H1 (cell line): Measurements from ENCODE around the gene DOCK1. TPM values are rescaled to one million over a fixed set of nuclear protein-coding genes. Genes with fewer than 3 reads are reported as not detected.

Experiments used
- EGR1 ChIP-seq: IDR thresholded peaks from 2 replicates; pipeline ENCODE4 v1.6.1; 2011; ENCODE audit warnings: low read depth, low read length, borderline replicate concordance
- JUN ChIP-seq: IDR thresholded peaks from 2 replicates; pipeline ENCODE4 v1.6.1; 2011; ENCODE audit warnings: low read depth, mild to moderate bottlenecking, improper control_type of control experiment, low read length
- MAX ChIP-seq: IDR thresholded peaks from 2 replicates; pipeline ENCODE4 v1.6.1; 2012; ENCODE audit warnings: inconsistent platforms
- RNF2 ChIP-seq: fragments of 200-900, 300-1000 bp; sonication (generic); IDR thresholded peaks from 2 replicates; pipeline ENCODE4 v1.7.1; 2016; ENCODE audit warnings: borderline replicate concordance, low read depth, mild to moderate bottlenecking, antibody characterized with exemption, low read length; ENCODE audit not compliant: poor library complexity, severe bottlenecking; ENCODE audit errors: missing control alignments
- SUZ12 ChIP-seq: fragments of 200-600 bp; sonication (generic); IDR thresholded peaks from 2 replicates; pipeline ENCODE4 v1.6.1; 2012; ENCODE audit warnings: mild to moderate bottlenecking, inconsistent platforms, low read length, moderate library complexity, mixed read lengths
- polyA plus RNA-seq, 7 experiments: library from polyadenylated mRNA; depleted of rRNA in 3 of 7; stranded (reverse) in 5 of 7; unstranded in 2 of 7; fragments of >200 nt in 5 of 7; fragments of 200-250 nt in 2 of 7; gene quantifications; 1 replicate in 5 of 7; 2 replicates in 1 of 7; 4 replicates in 1 of 7; pipeline versions ENCODE4 v1.2.1 to v1.2.3, GENCODE V29; 2011 to 2013; ENCODE audit warnings: missing spikeins in 2 of 7, mixed read lengths in 2 of 7
- total RNA-seq: library from RNA; stranded (reverse); fragmentation: NEBNext Ultra II Directional; extraction: Animal tissue kit (Norgen Biotek cat#: 25700); gene quantifications from 2 replicates; pipeline ENCODE4 v1.2.1, GENCODE V29; 2021
- TF ChIP-seq, protein P1 (sequence below): fragments of 300-600 bp; sonication (generic); IDR thresholded peaks from 2 replicates; pipeline ENCODE4 v1.7.1; 2012; ENCODE audit warnings: low read length, moderate library complexity, mild to moderate bottlenecking, inconsistent platforms; ENCODE audit not compliant: insufficient replicate concordance
- TF ChIP-seq, protein P2 (sequence below), 3 experiments: IDR thresholded peaks; 1 replicate in 2 of 3; 2 replicates in 1 of 3; pipeline versions ENCODE4 v1.5.1 to v1.6.1; 2011; ENCODE audit warnings: low read length in 3 of 3, mild to moderate bottlenecking in 3 of 3, inconsistent platforms in 2 of 3, low read depth in 1 of 3, moderate library complexity in 1 of 3; ENCODE audit not compliant: insufficient read depth in 1 of 3; ENCODE audit errors: control extremely low read depth in 1 of 3

DOCK1 gene
- total and polyA plus RNA-seq, 2 of the 8 experiments (the other 6 are each of a cell fraction or from before 2014, with no cell fraction given) = 11.6 to 53.0 TPM

GRCh38 chr10:127413326-127413725 is 508.1 kb downstream of the DOCK1 start (continued):
- TF ChIP-seq, protein P1, sequence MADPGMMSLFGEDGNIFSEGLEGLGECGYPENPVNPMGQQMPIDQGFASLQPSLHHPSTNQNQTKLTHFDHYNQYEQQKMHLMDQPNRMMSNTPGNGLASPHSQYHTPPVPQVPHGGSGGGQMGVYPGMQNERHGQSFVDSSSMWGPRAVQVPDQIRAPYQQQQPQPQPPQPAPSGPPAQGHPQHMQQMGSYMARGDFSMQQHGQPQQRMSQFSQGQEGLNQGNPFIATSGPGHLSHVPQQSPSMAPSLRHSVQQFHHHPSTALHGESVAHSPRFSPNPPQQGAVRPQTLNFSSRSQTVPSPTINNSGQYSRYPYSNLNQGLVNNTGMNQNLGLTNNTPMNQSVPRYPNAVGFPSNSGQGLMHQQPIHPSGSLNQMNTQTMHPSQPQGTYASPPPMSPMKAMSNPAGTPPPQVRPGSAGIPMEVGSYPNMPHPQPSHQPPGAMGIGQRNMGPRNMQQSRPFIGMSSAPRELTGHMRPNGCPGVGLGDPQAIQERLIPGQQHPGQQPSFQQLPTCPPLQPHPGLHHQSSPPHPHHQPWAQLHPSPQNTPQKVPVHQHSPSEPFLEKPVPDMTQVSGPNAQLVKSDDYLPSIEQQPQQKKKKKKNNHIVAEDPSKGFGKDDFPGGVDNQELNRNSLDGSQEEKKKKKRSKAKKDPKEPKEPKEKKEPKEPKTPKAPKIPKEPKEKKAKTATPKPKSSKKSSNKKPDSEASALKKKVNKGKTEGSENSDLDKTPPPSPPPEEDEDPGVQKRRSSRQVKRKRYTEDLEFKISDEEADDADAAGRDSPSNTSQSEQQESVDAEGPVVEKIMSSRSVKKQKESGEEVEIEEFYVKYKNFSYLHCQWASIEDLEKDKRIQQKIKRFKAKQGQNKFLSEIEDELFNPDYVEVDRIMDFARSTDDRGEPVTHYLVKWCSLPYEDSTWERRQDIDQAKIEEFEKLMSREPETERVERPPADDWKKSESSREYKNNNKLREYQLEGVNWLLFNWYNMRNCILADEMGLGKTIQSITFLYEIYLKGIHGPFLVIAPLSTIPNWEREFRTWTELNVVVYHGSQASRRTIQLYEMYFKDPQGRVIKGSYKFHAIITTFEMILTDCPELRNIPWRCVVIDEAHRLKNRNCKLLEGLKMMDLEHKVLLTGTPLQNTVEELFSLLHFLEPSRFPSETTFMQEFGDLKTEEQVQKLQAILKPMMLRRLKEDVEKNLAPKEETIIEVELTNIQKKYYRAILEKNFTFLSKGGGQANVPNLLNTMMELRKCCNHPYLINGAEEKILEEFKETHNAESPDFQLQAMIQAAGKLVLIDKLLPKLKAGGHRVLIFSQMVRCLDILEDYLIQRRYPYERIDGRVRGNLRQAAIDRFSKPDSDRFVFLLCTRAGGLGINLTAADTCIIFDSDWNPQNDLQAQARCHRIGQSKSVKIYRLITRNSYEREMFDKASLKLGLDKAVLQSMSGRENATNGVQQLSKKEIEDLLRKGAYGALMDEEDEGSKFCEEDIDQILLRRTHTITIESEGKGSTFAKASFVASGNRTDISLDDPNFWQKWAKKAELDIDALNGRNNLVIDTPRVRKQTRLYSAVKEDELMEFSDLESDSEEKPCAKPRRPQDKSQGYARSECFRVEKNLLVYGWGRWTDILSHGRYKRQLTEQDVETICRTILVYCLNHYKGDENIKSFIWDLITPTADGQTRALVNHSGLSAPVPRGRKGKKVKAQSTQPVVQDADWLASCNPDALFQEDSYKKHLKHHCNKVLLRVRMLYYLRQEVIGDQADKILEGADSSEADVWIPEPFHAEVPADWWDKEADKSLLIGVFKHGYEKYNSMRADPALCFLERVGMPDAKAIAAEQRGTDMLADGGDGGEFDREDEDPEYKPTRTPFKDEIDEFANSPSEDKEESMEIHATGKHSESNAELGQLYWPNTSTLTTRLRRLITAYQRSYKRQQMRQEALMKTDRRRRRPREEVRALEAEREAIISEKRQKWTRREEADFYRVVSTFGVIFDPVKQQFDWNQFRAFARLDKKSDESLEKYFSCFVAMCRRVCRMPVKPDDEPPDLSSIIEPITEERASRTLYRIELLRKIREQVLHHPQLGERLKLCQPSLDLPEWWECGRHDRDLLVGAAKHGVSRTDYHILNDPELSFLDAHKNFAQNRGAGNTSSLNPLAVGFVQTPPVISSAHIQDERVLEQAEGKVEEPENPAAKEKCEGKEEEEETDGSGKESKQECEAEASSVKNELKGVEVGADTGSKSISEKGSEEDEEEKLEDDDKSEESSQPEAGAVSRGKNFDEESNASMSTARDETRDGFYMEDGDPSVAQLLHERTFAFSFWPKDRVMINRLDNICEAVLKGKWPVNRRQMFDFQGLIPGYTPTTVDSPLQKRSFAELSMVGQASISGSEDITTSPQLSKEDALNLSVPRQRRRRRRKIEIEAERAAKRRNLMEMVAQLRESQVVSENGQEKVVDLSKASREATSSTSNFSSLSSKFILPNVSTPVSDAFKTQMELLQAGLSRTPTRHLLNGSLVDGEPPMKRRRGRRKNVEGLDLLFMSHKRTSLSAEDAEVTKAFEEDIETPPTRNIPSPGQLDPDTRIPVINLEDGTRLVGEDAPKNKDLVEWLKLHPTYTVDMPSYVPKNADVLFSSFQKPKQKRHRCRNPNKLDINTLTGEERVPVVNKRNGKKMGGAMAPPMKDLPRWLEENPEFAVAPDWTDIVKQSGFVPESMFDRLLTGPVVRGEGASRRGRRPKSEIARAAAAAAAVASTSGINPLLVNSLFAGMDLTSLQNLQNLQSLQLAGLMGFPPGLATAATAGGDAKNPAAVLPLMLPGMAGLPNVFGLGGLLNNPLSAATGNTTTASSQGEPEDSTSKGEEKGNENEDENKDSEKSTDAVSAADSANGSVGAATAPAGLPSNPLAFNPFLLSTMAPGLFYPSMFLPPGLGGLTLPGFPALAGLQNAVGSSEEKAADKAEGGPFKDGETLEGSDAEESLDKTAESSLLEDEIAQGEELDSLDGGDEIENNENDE = no peak
- TF ChIP-seq, protein P2, sequence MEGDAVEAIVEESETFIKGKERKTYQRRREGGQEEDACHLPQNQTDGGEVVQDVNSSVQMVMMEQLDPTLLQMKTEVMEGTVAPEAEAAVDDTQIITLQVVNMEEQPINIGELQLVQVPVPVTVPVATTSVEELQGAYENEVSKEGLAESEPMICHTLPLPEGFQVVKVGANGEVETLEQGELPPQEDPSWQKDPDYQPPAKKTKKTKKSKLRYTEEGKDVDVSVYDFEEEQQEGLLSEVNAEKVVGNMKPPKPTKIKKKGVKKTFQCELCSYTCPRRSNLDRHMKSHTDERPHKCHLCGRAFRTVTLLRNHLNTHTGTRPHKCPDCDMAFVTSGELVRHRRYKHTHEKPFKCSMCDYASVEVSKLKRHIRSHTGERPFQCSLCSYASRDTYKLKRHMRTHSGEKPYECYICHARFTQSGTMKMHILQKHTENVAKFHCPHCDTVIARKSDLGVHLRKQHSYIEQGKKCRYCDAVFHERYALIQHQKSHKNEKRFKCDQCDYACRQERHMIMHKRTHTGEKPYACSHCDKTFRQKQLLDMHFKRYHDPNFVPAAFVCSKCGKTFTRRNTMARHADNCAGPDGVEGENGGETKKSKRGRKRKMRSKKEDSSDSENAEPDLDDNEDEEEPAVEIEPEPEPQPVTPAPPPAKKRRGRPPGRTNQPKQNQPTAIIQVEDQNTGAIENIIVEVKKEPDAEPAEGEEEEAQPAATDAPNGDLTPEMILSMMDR (IDR thresholded peaks at IDR 0.05; ENCODE audit: control extremely low read depth in 1 of 3, insufficient read depth in 1 of 3, low read depth in 1 of 3, low read length in 3 of 3) = no peak
- TF ChIP-seq MAX = no peak
- TF ChIP-seq EGR1 = no peak
- TF ChIP-seq SUZ12 = no peak
- no peak for TF ChIP-seq RNF2
- TF ChIP-seq JUN = no peak
